HL-60 (cell line): Measurements from ENCODE around the gene SPON1.

Experiments
- DNase-seq, 2 experiments: peaks; one replicate each; pipeline ENCODE4 v3.0.0-alpha.2; 2010 to 2020; ENCODE audit warnings: low read depth in 1 of 2, low spot score in 1 of 2
- H3K27ac ChIP-seq: fragments of 250-450 bp; sonication (Bioruptor Pico); replicated peaks from 2 replicates; pipeline ENCODE4 v1.5.1; 2020; ENCODE audit warnings: mild to moderate bottlenecking, moderate library complexity
- H3K27me3 ChIP-seq: fragments of 250-450 bp; sonication (Bioruptor Pico); 2 replicates; pipeline ENCODE4 v1.5.1; 2021; ENCODE audit warnings: mild to moderate bottlenecking, moderate library complexity; ENCODE audit not compliant: insufficient read depth, poor library complexity, severe bottlenecking
- H3K4me3 ChIP-seq: replicated peaks from 2 replicates; pipeline ENCODE4 v1.5.1; 2011; ENCODE audit warnings: mild to moderate bottlenecking, control low read depth, low read length; ENCODE audit not compliant: insufficient read depth
- GABPA ChIP-seq: IDR thresholded peaks from 2 replicates; pipeline ENCODE4 v1.6.1; 2012; ENCODE audit warnings: low read depth
- POLR2AphosphoS5 ChIP-seq: IDR thresholded peaks from 2 replicates; pipeline ENCODE4 v1.6.1; 2012; ENCODE audit warnings: low read depth
- SPI1 ChIP-seq: IDR thresholded peaks from 2 replicates; pipeline ENCODE4 v1.6.1; 2012; ENCODE audit warnings: low read depth, mild to moderate bottlenecking, borderline replicate concordance
- TF ChIP-seq, protein P1 (sequence below): IDR thresholded peaks from 2 replicates; pipeline ENCODE4 v1.6.1; 2012; ENCODE audit warnings: low read depth; ENCODE audit not compliant: insufficient replicate concordance
- TF ChIP-seq, protein P2 (sequence below): IDR thresholded peaks from one replicate; pipeline ENCODE4 v1.5.1; 2011; ENCODE audit warnings: low read length, control low read depth, inconsistent platforms; ENCODE audit not compliant: insufficient read depth

SPON1 gene

DNA sequence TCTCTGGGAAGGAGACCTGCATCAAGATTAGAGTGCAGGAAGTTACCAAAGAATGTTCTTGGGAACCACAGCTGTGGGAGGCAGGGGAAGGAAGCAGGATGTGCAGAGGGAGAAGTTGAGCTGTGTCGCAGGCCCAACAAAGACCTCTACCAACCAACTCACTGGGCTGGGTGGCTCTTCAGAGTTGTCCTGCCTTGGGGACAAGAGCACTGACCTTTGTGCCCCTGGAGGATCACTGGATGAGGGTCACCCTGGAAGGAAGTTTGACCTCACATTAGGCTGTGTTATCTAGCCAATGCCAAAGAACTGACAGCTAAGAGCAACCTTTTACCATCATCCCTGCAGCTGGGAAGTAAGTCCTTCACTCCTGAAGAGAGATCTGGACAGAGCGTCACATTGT lies 265.8 kb downstream of the SPON1 start:
- no peak for DNase-seq
- Histone ChIP-seq H3K27ac (no peak overlapping the region), H3K4me3 (no peak overlapping the region), H3K27me3 (peaks cover 3% of the 10 kb centered on the region)
- TF ChIP-seq, protein P1, sequence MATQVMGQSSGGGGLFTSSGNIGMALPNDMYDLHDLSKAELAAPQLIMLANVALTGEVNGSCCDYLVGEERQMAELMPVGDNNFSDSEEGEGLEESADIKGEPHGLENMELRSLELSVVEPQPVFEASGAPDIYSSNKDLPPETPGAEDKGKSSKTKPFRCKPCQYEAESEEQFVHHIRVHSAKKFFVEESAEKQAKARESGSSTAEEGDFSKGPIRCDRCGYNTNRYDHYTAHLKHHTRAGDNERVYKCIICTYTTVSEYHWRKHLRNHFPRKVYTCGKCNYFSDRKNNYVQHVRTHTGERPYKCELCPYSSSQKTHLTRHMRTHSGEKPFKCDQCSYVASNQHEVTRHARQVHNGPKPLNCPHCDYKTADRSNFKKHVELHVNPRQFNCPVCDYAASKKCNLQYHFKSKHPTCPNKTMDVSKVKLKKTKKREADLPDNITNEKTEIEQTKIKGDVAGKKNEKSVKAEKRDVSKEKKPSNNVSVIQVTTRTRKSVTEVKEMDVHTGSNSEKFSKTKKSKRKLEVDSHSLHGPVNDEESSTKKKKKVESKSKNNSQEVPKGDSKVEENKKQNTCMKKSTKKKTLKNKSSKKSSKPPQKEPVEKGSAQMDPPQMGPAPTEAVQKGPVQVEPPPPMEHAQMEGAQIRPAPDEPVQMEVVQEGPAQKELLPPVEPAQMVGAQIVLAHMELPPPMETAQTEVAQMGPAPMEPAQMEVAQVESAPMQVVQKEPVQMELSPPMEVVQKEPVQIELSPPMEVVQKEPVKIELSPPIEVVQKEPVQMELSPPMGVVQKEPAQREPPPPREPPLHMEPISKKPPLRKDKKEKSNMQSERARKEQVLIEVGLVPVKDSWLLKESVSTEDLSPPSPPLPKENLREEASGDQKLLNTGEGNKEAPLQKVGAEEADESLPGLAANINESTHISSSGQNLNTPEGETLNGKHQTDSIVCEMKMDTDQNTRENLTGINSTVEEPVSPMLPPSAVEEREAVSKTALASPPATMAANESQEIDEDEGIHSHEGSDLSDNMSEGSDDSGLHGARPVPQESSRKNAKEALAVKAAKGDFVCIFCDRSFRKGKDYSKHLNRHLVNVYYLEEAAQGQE = no peak
- TF ChIP-seq GABPA = no peak
- TF ChIP-seq SPI1 = no peak

DNA sequence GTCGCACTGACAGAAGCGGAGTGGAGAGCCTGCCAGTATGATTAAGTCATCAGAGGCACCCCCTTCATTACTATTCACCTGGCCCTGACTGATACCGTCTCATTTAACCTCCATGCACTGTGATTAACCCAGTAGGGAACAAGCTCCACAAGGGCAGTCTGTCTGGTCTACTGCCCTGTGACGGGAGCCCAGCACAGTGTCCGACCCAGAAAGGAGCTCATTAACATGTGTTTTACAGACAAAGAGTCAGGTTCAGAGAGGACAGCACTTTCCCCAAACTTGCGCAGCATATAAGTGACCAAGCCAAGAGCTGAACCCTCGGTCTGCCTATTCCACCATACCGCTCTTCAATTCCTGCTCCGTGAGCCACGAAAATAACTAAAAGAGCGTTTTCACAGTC lies 266.9 kb downstream of the SPON1 start:
- Histone ChIP-seq H3K4me3 (no peak overlapping the region), H3K27me3 (peaks cover 3% of the 10 kb centered on the region), H3K27ac (no peak overlapping the region)
- TF ChIP-seq, protein P1 = no peak
- TF ChIP-seq POLR2AphosphoS5 (no peak), SPI1 (no peak), GABPA (no peak)
- TF ChIP-seq, protein P2, sequence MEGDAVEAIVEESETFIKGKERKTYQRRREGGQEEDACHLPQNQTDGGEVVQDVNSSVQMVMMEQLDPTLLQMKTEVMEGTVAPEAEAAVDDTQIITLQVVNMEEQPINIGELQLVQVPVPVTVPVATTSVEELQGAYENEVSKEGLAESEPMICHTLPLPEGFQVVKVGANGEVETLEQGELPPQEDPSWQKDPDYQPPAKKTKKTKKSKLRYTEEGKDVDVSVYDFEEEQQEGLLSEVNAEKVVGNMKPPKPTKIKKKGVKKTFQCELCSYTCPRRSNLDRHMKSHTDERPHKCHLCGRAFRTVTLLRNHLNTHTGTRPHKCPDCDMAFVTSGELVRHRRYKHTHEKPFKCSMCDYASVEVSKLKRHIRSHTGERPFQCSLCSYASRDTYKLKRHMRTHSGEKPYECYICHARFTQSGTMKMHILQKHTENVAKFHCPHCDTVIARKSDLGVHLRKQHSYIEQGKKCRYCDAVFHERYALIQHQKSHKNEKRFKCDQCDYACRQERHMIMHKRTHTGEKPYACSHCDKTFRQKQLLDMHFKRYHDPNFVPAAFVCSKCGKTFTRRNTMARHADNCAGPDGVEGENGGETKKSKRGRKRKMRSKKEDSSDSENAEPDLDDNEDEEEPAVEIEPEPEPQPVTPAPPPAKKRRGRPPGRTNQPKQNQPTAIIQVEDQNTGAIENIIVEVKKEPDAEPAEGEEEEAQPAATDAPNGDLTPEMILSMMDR = no peak
- no peak for DNase-seq

DNA sequence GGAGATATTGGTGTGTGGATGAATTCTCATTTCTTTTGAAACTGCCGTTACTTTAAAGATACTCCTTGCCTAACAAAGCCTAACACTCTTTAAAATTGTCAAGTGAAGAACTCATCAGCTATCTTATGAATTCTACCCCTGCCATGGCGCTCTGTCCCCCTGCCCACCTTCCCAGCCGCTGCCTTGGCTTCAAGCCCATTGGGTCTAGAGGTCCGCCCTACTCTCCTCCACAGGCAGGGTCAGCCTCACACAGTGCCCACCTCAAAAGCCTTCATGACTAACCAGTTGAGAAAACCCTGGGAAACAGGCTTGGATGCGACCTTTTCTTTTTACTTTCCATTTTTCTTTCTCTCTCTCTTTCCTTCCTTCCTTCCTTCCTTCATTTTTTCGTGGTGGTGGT lies 267.9 kb downstream of the SPON1 start:
- no peak overlapping the region for H3K27ac ChIP-seq
- H3K4me3 ChIP-seq = no peak overlapping the region
- peaks cover 3% of the 10 kb centered on the region for H3K27me3 ChIP-seq
- no peak for DNase-seq
- TF ChIP-seq GABPA = no peak

DNA sequence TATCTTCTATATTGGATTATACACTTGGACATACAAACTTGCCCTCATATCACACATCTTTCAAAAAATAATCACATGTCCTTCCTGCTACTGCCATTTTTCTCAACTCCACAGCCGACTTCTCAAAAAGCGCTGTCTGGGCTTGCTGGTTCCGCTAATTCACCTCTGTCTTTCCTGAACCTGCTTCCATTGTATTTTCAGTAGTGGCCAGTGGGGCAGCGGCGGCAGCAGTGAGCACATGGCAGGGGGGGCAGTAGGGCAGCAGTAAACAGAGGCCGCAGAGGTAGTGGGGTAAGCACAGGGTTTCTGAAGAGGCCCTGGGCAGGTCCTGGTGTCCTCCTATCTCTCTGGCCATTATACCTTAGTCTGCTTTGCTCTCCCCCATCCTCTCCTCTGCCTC lies 270.1 kb downstream of the SPON1 start:
- no peak for DNase-seq

More for the DNA sequence above, 270.1 kb downstream of the SPON1 start:
- TF ChIP-seq, protein P2 = no peak
- TF ChIP-seq GABPA (no peak), POLR2AphosphoS5 (no peak), SPI1 (no peak)
- TF ChIP-seq, protein P1 = no peak
- Histone ChIP-seq H3K4me3 (no peak overlapping the region), H3K27me3 (peaks cover 3% of the 10 kb centered on the region), H3K27ac (no peak overlapping the region)
